Peyer's patch (tissue), 4 donors: ENCODE results near the gene RASA3.

ENCODE experiments used
- CTCF ChIP-seq, 6 experiments: fragments of 450-650 bp in 4 of 6; fragments of 200-600 bp in 2 of 6; sonication (generic) in 1 of 6; IDR thresholded peaks; one replicate each; pipeline ENCODE4 v1.5.1; 2017 to 2019; ENCODE audit warnings: antibody characterized with exemption in 6 of 6, mild to moderate bottlenecking in 3 of 6, moderate library complexity in 1 of 6
- POLR2A ChIP-seq, 2 donors: fragments of 450-650 bp; IDR thresholded peaks; one replicate each; pipeline ENCODE4 v1.5.1; 2017; ENCODE audit warnings: antibody characterized with exemption in 2 of 2, mild to moderate bottlenecking in 2 of 2, moderate library complexity in 2 of 2

GRCh38 chr13:113945857-113946408 is 186.5 kb downstream of the RASA3 start:
- TF ChIP-seq CTCF (IDR thresholded peaks at IDR 0.05), result no peak
- TF ChIP-seq POLR2A (IDR thresholded peaks at IDR 0.05), result no peak
